Measurements from ENCODE around the gene VEGFA. TPM values are rescaled to one million over a fixed set of nuclear protein-coding genes. Genes with fewer than 3 reads are reported as not detected.

Gene VEGFA
- total and polyA plus RNA-seq, 2 of the 8 experiments (the other 6 are each of a cell fraction or from before 2014, with no cell fraction given) = 42.2 to 58.5 TPM

GRCh38 chr6:43824703-43825064, 54.7 kb downstream of the VEGFA start:
- no peaks in the 10 kb centered on the region for H3K79me2 ChIP-seq (ENCODE audit: control insufficient read depth in 1 of 2, insufficient read depth in 2 of 2, low read length in 2 of 2)
- no peaks in the 10 kb centered on the region for H3K9me3 ChIP-seq (ENCODE audit: insufficient read depth in 2 of 2, low read depth in 1 of 2, low read length in 1 of 2)
- DNase-seq (ENCODE audit: low read depth in 1 of 2, low spot score in 2 of 2) = no peak
- no peak overlapping the region for H3K18ac ChIP-seq (ENCODE audit: extremely low read depth, low read length)
- H3K14ac ChIP-seq (ENCODE audit: insufficient read length) = no peak overlapping the region
- no peak overlapping the region for H3K27ac ChIP-seq (ENCODE audit: low read depth, low read length)
- POLR2A ChIA-PET (ENCODE audit: partially characterized antibody) = interaction anchor here (1.5 kb wide), 1 partner anchor 8 kb away, joined by 3 read pairs; no protein-coding TSS in a partner anchor
- H4K91ac ChIP-seq (replicated peaks; ENCODE audit: insufficient read length, low read length) = no peak overlapping the region
- no peak overlapping the region for H3K4me2 ChIP-seq (ENCODE audit: insufficient read depth in 1 of 2, low read depth in 2 of 2, low read length in 2 of 2)
- H3K4ac ChIP-seq (replicated peaks; ENCODE audit: insufficient read length, low read depth, low read length) = no peak overlapping the region
- no peak overlapping the region for H2AK5ac ChIP-seq (ENCODE audit: low read depth, low read length)
- H2AFZ ChIP-seq (ENCODE audit: low read length) = no peak overlapping the region
- no peaks in the 10 kb centered on the region for H3K79me1 ChIP-seq (ENCODE audit: low read depth, low read length)
- peaks cover 0 to 4% (median 0%) of the 10 kb centered on the region in 4 experiments; a peak in 2 of 7 replicates for H3K4me1 ChIP-seq (replicated peaks in 1 of 4; ENCODE audit: control insufficient read depth in 3 of 4, insufficient read depth in 4 of 4, low read length in 3 of 4)
- no peaks in the 10 kb centered on the region; a peak in 2 of 7 replicates for H3K27me3 ChIP-seq (replicated peaks in 1 of 4; ENCODE audit: control insufficient read depth in 3 of 4, extremely low read depth in 1 of 4, insufficient read depth in 3 of 4, low read length in 3 of 4)
- no peak for FAIRE-seq
- no peak overlapping the region for H2BK5ac ChIP-seq (ENCODE audit: low read depth, low read length)
- no peaks in the 10 kb centered on the region for H4K20me1 ChIP-seq (replicated peaks in 1 of 2; ENCODE audit: control insufficient read depth in 1 of 2, insufficient read depth in 2 of 2, low read length in 2 of 2)
- no peak overlapping the region for H2BK120ac ChIP-seq (replicated peaks; ENCODE audit: low read depth, low read length)
- no peak overlapping the region for H2BK15ac ChIP-seq (ENCODE audit: low read length)
- TF ChIP-seq BRCA1 (IDR thresholded peaks at IDR 0.05; ENCODE audit: low read depth, low read length) = no peak
- TF ChIP-seq SUZ12 (IDR thresholded peaks at IDR 0.05; ENCODE audit: low read length) = no peak
- TF ChIP-seq SAP30 (IDR thresholded peaks at IDR 0.05; ENCODE audit: insufficient read depth, insufficient replicate concordance, low read length) = no peak
- TF ChIP-seq JUND (IDR thresholded peaks at IDR 0.05; ENCODE audit: low read length) = no peak
- TF ChIP-seq TAF1 (IDR thresholded peaks at IDR 0.05; ENCODE audit: low read depth, low read length) = no peak
- H2BK12ac ChIP-seq (ENCODE audit: low read depth, low read length) = no peak overlapping the region
- no peak overlapping the region for H4K8ac ChIP-seq (ENCODE audit: extremely low read depth, insufficient read depth, low read length)
- no peak overlapping the region for H3K4me3 ChIP-seq (ENCODE audit: extremely low read depth in 1 of 4, insufficient read depth in 2 of 4, low read depth in 3 of 4, low read length in 4 of 4)
- CTCF ChIA-PET (ENCODE audit: partially characterized antibody) = interaction anchor here (0.8 to 2.9 kb wide), 10 partner anchors 8 to 227 kb away, joined by 3 to 18 read pairs (median 3); no protein-coding TSS in a partner anchor
- H3K23me2 ChIP-seq (ENCODE audit: low read depth, low read length) = no peaks in the 10 kb centered on the region
- 77% methylated on average over 2 of the region's 2 CpGs; no CpG with 5 or more reads in 1 of the 2 experiments for WGBS, 2 experiments (ENCODE audit: extremely low coverage in 1 of 2, insufficient coverage in 1 of 2, insufficient read length in 1 of 2, insufficient replicate concordance in 2 of 2, low coverage in 1 of 2, low lambda C conversion rate in 2 of 2, missing lambda C conversion rate in 1 of 2)
- H3K23ac ChIP-seq (ENCODE audit: insufficient read length) = no peak overlapping the region
- no peak overlapping the region for H4K5ac ChIP-seq (ENCODE audit: insufficient read length, low read depth, low read length)
- H3K9ac ChIP-seq (replicated peaks in 1 of 4; ENCODE audit: extremely low read depth in 1 of 4, low read depth in 3 of 4, low read length in 3 of 4) = no peak overlapping the region
- no peak overlapping the region for H3K56ac ChIP-seq (replicated peaks; ENCODE audit: insufficient read length, low read depth, low read length)
- H2BK20ac ChIP-seq (ENCODE audit: low read length) = no peak overlapping the region
- no peaks in the 10 kb centered on the region for H3K36me3 ChIP-seq (ENCODE audit: control insufficient read depth in 2 of 4, insufficient read depth in 4 of 4, low read length in 3 of 4)
